Measurements from ENCODE around the gene LILRA6.
"Not testable (repeated sequence)": the region's sequence is repeated elsewhere in the genome, so short reads cannot be mapped to it uniquely, and the experiment has no call there.

- TF ChIP-seq, protein P1, sequence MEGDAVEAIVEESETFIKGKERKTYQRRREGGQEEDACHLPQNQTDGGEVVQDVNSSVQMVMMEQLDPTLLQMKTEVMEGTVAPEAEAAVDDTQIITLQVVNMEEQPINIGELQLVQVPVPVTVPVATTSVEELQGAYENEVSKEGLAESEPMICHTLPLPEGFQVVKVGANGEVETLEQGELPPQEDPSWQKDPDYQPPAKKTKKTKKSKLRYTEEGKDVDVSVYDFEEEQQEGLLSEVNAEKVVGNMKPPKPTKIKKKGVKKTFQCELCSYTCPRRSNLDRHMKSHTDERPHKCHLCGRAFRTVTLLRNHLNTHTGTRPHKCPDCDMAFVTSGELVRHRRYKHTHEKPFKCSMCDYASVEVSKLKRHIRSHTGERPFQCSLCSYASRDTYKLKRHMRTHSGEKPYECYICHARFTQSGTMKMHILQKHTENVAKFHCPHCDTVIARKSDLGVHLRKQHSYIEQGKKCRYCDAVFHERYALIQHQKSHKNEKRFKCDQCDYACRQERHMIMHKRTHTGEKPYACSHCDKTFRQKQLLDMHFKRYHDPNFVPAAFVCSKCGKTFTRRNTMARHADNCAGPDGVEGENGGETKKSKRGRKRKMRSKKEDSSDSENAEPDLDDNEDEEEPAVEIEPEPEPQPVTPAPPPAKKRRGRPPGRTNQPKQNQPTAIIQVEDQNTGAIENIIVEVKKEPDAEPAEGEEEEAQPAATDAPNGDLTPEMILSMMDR (IDR thresholded peaks at IDR 0.05): not testable (repeated sequence)
- not testable (repeated sequence) for TF ChIP-seq POLR2A (IDR thresholded peaks at IDR 0.05)
Observed at GRCh38 chr19:54222474-54223276, 19.9 kb downstream of the LILRA6 start, which contains the start of gene LILRB3.
